Endodermal cell (in vitro differentiated cells): Measurements from ENCODE around the gene LMOD3. TPM values are rescaled to one million over a fixed set of nuclear protein-coding genes. Genes with fewer than 3 reads are reported as not detected.

Experiments
- DNase-seq: peaks from one replicate; pipeline ENCODE4 v3.0.0-alpha.2; 2017
- H3K27ac ChIP-seq: 2 replicates; pipeline ENCODE4 v1.5.1; 2013; ENCODE audit warnings: mild to moderate bottlenecking, low read depth, low read length, moderate library complexity
- H3K27me3 ChIP-seq: 2 replicates; pipeline ENCODE4 v1.6.1; 2013; ENCODE audit warnings: mild to moderate bottlenecking, low read length, moderate library complexity; ENCODE audit not compliant: insufficient read depth, control insufficient read depth, poor library complexity, severe bottlenecking
- H3K36me3 ChIP-seq: 2 replicates; pipeline ENCODE4 v1.7.0; 2013; ENCODE audit warnings: mild to moderate bottlenecking, low read length, moderate library complexity; ENCODE audit not compliant: control insufficient read depth, insufficient read depth
- H3K4me1 ChIP-seq: one replicate; pipeline ENCODE4 v1.7.0; 2013; ENCODE audit warnings: low read length; ENCODE audit not compliant: control insufficient read depth, insufficient read depth
- H3K4me3 ChIP-seq: 2 replicates; pipeline ENCODE4 v1.5.1; 2013; ENCODE audit warnings: mild to moderate bottlenecking, low read length, moderate library complexity
- H3K9ac ChIP-seq: 2 replicates; pipeline ENCODE4 v1.6.1; 2013; ENCODE audit warnings: mild to moderate bottlenecking, low read length, moderate library complexity; ENCODE audit not compliant: poor library complexity, severe bottlenecking; ENCODE audit errors: extremely low read depth
- H3K9me3 ChIP-seq: 2 replicates; pipeline ENCODE4 v1.6.1; 2013; ENCODE audit warnings: mild to moderate bottlenecking, low read length, moderate library complexity; ENCODE audit not compliant: control insufficient read depth
- H3K27ac Mint-ChIP-seq: 2 replicates; pipeline ENCODE4 v1.8.0; 2020; ENCODE audit warnings: mixed read lengths
- H3K27me3 Mint-ChIP-seq: 2 replicates; pipeline ENCODE4 v1.8.0; 2021; ENCODE audit warnings: mild to moderate bottlenecking, mixed read lengths; ENCODE audit not compliant: insufficient read depth
- H3K36me3 Mint-ChIP-seq: 2 replicates; pipeline ENCODE4 v1.8.0; 2020; ENCODE audit warnings: low read depth, mixed read lengths
- H3K4me1 Mint-ChIP-seq: 2 replicates; pipeline ENCODE4 v1.8.0; 2020; ENCODE audit warnings: mixed read lengths
- H3K4me3 Mint-ChIP-seq: 2 replicates; pipeline ENCODE4 v1.8.0; 2020; ENCODE audit warnings: mild to moderate bottlenecking, moderate library complexity, mixed read lengths
- H3K9me3 Mint-ChIP-seq: 2 replicates; pipeline ENCODE4 v1.8.0; 2020; ENCODE audit warnings: mild to moderate bottlenecking, mixed read lengths
- WGBS, 2 experiments: methylation state at CpG; one replicate each; pipeline versions ENCODE4 v1.1.5 to v1.1.7; 2013; ENCODE audit warnings: missing lambda C conversion rate in 2 of 2, mixed read lengths in 1 of 2; ENCODE audit not compliant: insufficient coverage in 1 of 2, insufficient read length in 1 of 2; 5-methylcytosine and 5-hydroxymethylcytosine counted together
- total RNA-seq, 2 donors: library from RNA; stranded (reverse); fragmentation: NEBNext Ultra II Directional in 1 of 2; extraction: Animal tissue kit (Norgen Biotek cat#: 25700) in 1 of 2; gene quantifications; 2 replicates in 1 of 2; 3 replicates in 1 of 2; pipeline ENCODE4 v1.2.1, GENCODE V29; 2021
- TF ChIP-seq, protein P1 (sequence below): fragments of 200-600 bp; sonication (generic); conservative IDR thresholded peaks from 2 replicates; pipeline ENCODE4 v1.5.0; 2021; ENCODE audit warnings: antibody characterized with exemption, mild to moderate bottlenecking

Gene LMOD3
- total RNA-seq, 2 donors from 2014 or later: not detected

DNA sequence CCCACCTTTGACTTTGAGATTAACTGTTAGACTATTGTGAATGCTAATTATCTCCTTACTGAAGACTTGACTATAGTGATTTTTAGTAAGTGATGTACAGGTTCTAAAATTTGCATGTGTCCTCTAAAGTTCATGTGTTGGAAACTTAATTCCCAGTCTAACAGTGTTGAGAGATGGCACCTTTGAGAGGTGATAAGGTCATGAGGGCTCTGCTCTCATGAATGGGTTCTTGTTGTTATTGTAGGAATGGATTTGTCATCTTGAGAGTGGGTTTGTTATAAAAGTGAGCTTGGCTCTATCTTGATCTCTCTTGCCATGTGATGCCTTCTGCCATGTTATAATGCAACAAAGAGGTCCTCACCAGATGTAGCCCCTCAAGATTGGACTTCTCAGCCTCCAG is 18.9 kb upstream of the LMOD3 start:
- Mint-ChIP-seq H3K27me3 (peaks cover 74% of the 10 kb centered on the region), H3K4me1 (peaks cover 22% of the 10 kb centered on the region), H3K27ac (no peak overlapping the region), H3K9me3 (no peaks in the 10 kb centered on the region), H3K4me3 (no peak overlapping the region), H3K36me3 (no peaks in the 10 kb centered on the region)
- Histone ChIP-seq H3K9ac (no peak overlapping the region), H3K27ac (no peak overlapping the region), H3K9me3 (no peaks in the 10 kb centered on the region), H3K4me3 (no peak overlapping the region), H3K27me3 (peaks cover 47% of the 10 kb centered on the region), H3K4me1 (peaks cover 10% of the 10 kb centered on the region), H3K36me3 (no peaks in the 10 kb centered on the region)
- TF ChIP-seq, protein P1, sequence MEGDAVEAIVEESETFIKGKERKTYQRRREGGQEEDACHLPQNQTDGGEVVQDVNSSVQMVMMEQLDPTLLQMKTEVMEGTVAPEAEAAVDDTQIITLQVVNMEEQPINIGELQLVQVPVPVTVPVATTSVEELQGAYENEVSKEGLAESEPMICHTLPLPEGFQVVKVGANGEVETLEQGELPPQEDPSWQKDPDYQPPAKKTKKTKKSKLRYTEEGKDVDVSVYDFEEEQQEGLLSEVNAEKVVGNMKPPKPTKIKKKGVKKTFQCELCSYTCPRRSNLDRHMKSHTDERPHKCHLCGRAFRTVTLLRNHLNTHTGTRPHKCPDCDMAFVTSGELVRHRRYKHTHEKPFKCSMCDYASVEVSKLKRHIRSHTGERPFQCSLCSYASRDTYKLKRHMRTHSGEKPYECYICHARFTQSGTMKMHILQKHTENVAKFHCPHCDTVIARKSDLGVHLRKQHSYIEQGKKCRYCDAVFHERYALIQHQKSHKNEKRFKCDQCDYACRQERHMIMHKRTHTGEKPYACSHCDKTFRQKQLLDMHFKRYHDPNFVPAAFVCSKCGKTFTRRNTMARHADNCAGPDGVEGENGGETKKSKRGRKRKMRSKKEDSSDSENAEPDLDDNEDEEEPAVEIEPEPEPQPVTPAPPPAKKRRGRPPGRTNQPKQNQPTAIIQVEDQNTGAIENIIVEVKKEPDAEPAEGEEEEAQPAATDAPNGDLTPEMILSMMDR: no peak
- no peak for DNase-seq

GRCh38 chr3:69137412-69137811 is 15.0 kb upstream of the LMOD3 start:
- TF ChIP-seq, protein P1: no peak
- peaks cover 46% of the 10 kb centered on the region for H3K27me3 ChIP-seq
- peaks cover 51% of the 10 kb centered on the region for H3K27me3 Mint-ChIP-seq

GRCh38 chr3:69137005-69137404 is 14.6 kb upstream of the LMOD3 start:
- Histone ChIP-seq H3K27ac (no peak overlapping the region), H3K9me3 (no peaks in the 10 kb centered on the region), H3K36me3 (no peaks in the 10 kb centered on the region), H3K4me3 (no peak overlapping the region), H3K27me3 (peaks cover 42% of the 10 kb centered on the region), H3K9ac (no peak overlapping the region), H3K4me1 (no peaks in the 10 kb centered on the region)
- no peak for DNase-seq
- Mint-ChIP-seq H3K9me3 (no peaks in the 10 kb centered on the region), H3K36me3 (no peaks in the 10 kb centered on the region), H3K4me1 (no peaks in the 10 kb centered on the region), H3K4me3 (no peak overlapping the region), H3K27me3 (peaks cover 47% of the 10 kb centered on the region), H3K27ac (no peak overlapping the region)
- TF ChIP-seq, protein P1: no peak

More at GRCh38 chr3:69137412-69137811, 15.0 kb upstream of the LMOD3 start:
- no peaks in the 10 kb centered on the region for H3K36me3 Mint-ChIP-seq
- no peaks in the 10 kb centered on the region for H3K4me1 Mint-ChIP-seq
- Histone ChIP-seq H3K9ac (no peak overlapping the region), H3K27ac (no peak overlapping the region), H3K4me1 (no peaks in the 10 kb centered on the region), H3K36me3 (no peaks in the 10 kb centered on the region), H3K9me3 (no peaks in the 10 kb centered on the region), H3K4me3 (no peak overlapping the region)
- 92% methylated on average over 2 of the region's 2 CpGs; no CpG with 5 or more reads in 1 of the 2 experiments for WGBS, 2 experiments
- DNase-seq: no peak
- no peaks in the 10 kb centered on the region for H3K9me3 Mint-ChIP-seq
- H3K27ac Mint-ChIP-seq: no peak overlapping the region
- no peak overlapping the region for H3K4me3 Mint-ChIP-seq
